DOHH2 (cell line): Measurements from ENCODE around the gene SLC16A7.

Experiments used
- CTCF ChIP-seq: fragments of 200-600 bp; sonication (generic); IDR thresholded peaks from one replicate; pipeline ENCODE4 v1.5.1; 2014; ENCODE audit warnings: antibody characterized with exemption, mild to moderate bottlenecking, low read depth, low read length; ENCODE audit not compliant: poor library complexity, severe bottlenecking
- EZH2phosphoT487 ChIP-seq: fragments of 200-600 bp; sonication (generic); IDR thresholded peaks from 2 replicates; pipeline ENCODE4 v1.6.1; 2017; ENCODE audit warnings: borderline replicate concordance, mild to moderate bottlenecking, antibody characterized with exemption, low read length, moderate library complexity, mixed read lengths

DNA sequence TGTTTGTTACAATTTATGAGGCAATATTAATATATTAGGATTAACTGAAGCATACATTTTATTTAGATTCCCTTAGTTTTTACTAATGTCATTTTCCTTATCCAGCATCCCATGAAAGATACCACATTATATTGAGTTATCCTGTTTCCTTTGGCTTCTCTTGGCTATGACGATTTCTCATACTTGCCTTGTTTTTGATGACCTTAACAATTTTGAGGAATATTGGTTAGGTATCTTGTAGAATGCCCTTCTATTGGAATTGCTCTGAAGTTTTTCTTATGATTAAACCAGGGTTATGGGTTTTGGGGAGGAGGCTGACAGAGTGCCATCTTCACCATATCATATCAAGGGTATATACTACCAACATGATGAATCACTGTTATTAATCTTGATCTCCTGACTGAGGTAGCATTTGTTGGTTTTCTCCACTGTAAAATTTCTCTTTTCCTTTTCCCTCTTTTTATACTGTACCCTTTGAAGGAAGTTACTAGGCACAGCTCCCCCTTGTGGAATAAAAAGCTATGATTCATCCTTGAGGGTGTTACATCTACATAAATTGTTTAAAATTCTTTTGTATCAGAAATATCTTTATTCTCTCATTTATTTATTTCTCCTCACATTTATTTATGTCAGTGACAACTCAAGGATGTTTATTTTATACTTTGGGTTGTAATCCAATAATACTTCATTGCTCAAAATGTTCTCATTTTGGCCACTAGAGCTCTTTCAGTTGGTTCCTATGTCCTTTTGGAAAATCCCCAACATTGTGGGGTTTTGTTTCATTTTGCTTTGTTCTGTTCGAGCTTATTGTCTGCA, 239.0 kb downstream of the SLC16A7 start:
- TF ChIP-seq CTCF (peak; percentile 68), EZH2phosphoT487 (no peak)
